ENCODE data around the gene PTPN7. TPM values are rescaled to one million over a fixed set of nuclear protein-coding genes. Genes with fewer than 3 reads are reported as not detected.

PTPN7 gene
- polyA plus RNA-seq, 1 experiment: not detected

DNA sequence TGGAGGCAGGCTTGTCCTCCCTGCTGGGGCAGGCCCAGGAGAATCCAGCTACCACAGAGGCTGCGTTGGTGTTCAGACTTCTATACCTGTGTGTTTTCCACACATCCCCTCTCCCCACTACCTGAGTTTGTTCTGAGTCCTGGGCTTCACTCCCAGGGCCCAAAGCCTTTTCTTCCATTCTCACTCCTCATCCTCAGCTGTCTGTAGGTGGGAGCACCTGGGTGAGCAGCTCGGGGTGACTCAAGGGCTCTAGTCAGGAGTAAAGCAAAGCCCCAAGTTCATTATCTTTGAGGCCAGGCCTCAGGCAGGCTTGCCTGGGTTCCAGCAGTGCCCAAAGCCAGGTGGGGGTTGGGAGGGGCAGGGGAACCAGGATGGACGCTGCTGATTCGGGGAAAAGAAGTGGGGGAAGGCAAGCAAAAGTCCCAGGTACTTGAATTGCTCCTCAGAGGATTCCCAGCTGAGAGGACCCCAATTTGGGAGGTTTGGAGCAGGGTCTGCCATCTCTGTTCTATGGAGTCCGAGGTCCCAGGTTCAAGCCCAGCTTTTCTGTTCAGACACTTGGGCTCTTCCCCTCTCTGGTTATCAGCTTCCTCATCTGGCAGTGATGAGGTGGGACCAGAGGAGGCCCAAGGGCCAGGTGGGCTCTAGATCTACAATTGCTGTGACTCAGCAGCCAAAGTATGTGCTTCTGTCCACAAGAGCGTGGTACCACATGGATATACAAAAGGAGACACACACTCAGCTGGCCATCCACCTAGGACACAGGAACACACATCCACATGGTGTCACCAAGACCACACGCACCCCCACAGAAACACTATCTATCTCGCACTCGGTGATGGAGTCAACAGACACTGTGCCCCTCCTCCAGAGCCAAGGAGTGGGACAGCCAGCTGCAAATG lies 5.8 kb upstream of the PTPN7 start:
- H3K9me3 ChIP-seq (ENCODE audit: control insufficient read depth, insufficient read depth, low read length): no peaks in the 10 kb centered on the region; the same call in 1 of the 2 replicates
- ChIA-PET POLR2A (interaction anchor here (0.7 kb wide), 2 partner anchors 27 to 49 kb away, joined by 3 to 4 read pairs; no protein-coding TSS in a partner anchor), CTCF (interaction anchor here (0.6 to 0.8 kb wide), 2 partner anchors 10 to 27 kb away, joined by 3 read pairs; partner anchors contain the start of gene LGR6)
- no peak overlapping the region for H3K27ac ChIP-seq (ENCODE audit: low read depth, low read length)
- TF ChIP-seq CTCF (IDR thresholded peaks at IDR 0.05; ENCODE audit: low read depth, low read length): no peak
- DNase-seq (ENCODE audit: low read depth, low spot score): no peak
- no peak overlapping the region for H3K4me3 ChIP-seq (ENCODE audit: low read depth, low read length)
- H3K27me3 ChIP-seq (ENCODE audit: control insufficient read depth, insufficient read depth, low read length): peaks cover 30% of the 10 kb centered on the region

GRCh38 chr1:202165267-202165941 lies 5.0 kb upstream of the PTPN7 start:
- ChIA-PET POLR2A (interaction anchor here (0.7 kb wide), 2 partner anchors 28 to 48 kb away, joined by 3 to 4 read pairs; no protein-coding TSS in a partner anchor), CTCF (interaction anchor here (0.8 kb wide), 1 partner anchor 9 kb away, joined by 3 read pairs; no protein-coding TSS in a partner anchor)
- Histone ChIP-seq H3K4me3 (ENCODE audit: low read depth, low read length) (no peak overlapping the region), H3K27me3 (ENCODE audit: control insufficient read depth, insufficient read depth, low read length) (peaks cover 35% of the 10 kb centered on the region), H3K27ac (ENCODE audit: low read depth, low read length) (no peak overlapping the region), H3K9me3 (ENCODE audit: control insufficient read depth, insufficient read depth, low read length) (no peaks in the 10 kb centered on the region; the same call in 1 of the 2 replicates)
- TF ChIP-seq CTCF (IDR thresholded peaks at IDR 0.05; ENCODE audit: low read depth, low read length): no peak
- no peak for DNase-seq (ENCODE audit: low read depth, low spot score)

DNA sequence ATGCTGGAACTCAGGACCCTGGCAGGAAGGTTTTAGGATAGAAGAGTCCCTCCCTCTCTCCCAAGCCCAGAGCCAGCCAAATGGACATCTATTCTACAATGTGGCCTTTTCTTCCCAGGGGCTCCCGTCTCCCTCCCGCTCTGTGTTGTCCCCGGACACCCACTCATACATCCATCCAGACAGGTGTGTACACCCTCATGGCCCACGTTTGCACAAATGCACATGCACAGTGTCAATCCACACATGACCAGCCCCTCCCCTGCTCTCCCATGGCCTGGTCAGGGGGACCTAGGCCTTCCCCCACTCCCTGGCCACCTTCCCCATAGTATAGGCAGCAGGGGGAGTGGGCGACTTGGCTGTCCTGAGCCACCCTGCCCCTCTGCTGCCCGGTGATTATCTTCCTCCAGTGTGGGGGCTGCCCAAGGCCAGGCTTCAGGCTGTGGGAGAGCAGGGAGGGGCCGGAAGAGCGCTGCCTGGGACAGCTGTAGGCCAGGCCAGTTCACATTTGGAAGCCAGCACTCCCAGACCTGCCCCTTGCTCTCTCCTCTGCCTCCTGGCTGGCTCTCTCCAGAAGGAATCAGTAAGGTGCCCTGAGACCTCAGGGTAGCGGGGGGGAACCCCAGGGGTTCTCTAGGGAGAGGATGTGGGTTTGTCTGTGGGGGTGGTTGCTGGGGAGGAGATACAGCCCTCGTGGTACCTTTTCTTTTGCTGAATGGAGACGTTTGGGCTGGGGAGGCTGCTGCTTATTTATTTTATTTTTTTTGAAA lies 4.1 kb upstream of the PTPN7 start:
- H3K27me3 ChIP-seq (ENCODE audit: control insufficient read depth, insufficient read depth, low read length): peaks cover 37% of the 10 kb centered on the region
- ChIA-PET POLR2A (no interaction called here), CTCF (interaction anchor here (2.2 kb wide), 1 partner anchor 9 kb away, joined by 11 read pairs; no protein-coding TSS in a partner anchor)
- no peaks in the 10 kb centered on the region; the same call in 1 of the 2 replicates for H3K9me3 ChIP-seq (ENCODE audit: control insufficient read depth, insufficient read depth, low read length)
- no peak for DNase-seq (ENCODE audit: low read depth, low spot score)
- no peak overlapping the region for H3K27ac ChIP-seq (ENCODE audit: low read depth, low read length)
- TF ChIP-seq CTCF (IDR thresholded peaks at IDR 0.05; ENCODE audit: low read depth, low read length): no peak
- no peak overlapping the region for H3K4me3 ChIP-seq (ENCODE audit: low read depth, low read length)

- Histone ChIP-seq H3K27ac (ENCODE audit: low read depth, low read length) (no peak overlapping the region), H3K9me3 (ENCODE audit: control insufficient read depth, insufficient read depth, low read length) (no peaks in the 10 kb centered on the region; the same call in 1 of the 2 replicates), H3K4me3 (ENCODE audit: low read depth, low read length) (no peak overlapping the region), H3K27me3 (ENCODE audit: control insufficient read depth, insufficient read depth, low read length) (peaks cover 32% of the 10 kb centered on the region)
- DNase-seq (ENCODE audit: low read depth, low spot score): no peak
- no peak for TF ChIP-seq CTCF (IDR thresholded peaks at IDR 0.05; ENCODE audit: low read depth, low read length)
- CTCF ChIA-PET: interaction anchor here (0.7 to 2.2 kb wide), 2 partner anchors 8 to 26 kb away, joined by 3 to 11 read pairs; no protein-coding TSS in a partner anchor
- POLR2A ChIA-PET: no interaction called here
Observed at GRCh38 chr1:202163281-202164270, 3.2 kb upstream of the PTPN7 start.
